PC-9 (cell line): ENCODE data around the gene PARG. TPM values are rescaled to one million over a fixed set of nuclear protein-coding genes. Genes with fewer than 3 reads are reported as not detected.
"Not testable (repeated sequence)": the region's sequence is repeated elsewhere in the genome, so short reads cannot be mapped to it uniquely, and the experiment has no call there.

Source experiments
- BruUV-seq: library from RNA; stranded (reverse); fragments of 400-500 nt; replicated peaks from 2 replicates; lab custom pipeline; 2021; lab: Mats Ljungman, UMichigan
- CTCF ChIA-PET: fragments of 300-600 bp; sonication (Branson Sonifier 250); formaldehyde crosslinking; loops from one replicate; lab custom pipeline; 2022; ENCODE audit warnings: antibody characterized with exemption; lab: Charles Lee
- POLR2A ChIA-PET: fragments of 300-600 bp; sonication (Branson Sonifier 250); formaldehyde crosslinking; loops from one replicate; lab custom pipeline; 2022; ENCODE audit warnings: antibody characterized with exemption; ENCODE audit not compliant: unreplicated experiment; lab: Charles Lee
- DNase-seq, 2 experiments: peaks; one replicate each; pipeline versions ENCODE4 v3.0.0 to v3.0.0-alpha.2; 2015 to 2022; ENCODE audit warnings: mixed read lengths in 1 of 2
- H2AFZ ChIP-seq: fragments of 200-600 bp; sonication (generic); 2 replicates; pipeline ENCODE4 v1.8.1; 2017; ENCODE audit warnings: antibody characterized with exemption
- H3F3A ChIP-seq: fragments of 200-600 bp; sonication (generic); 2 replicates; pipeline ENCODE4 v1.8.1; 2017; ENCODE audit warnings: antibody characterized with exemption, mild to moderate bottlenecking, low read depth; ENCODE audit not compliant: insufficient read depth
- H3K27ac ChIP-seq: fragments of 200-600 bp; sonication (generic); 2 replicates; pipeline ENCODE4 v1.6.1; 2016; ENCODE audit warnings: mixed run types
- H3K27me3 ChIP-seq: fragments of 200-600 bp; sonication (generic); 2 replicates; pipeline ENCODE4 v1.6.1; 2016; ENCODE audit warnings: low read depth, mixed run types; ENCODE audit not compliant: insufficient read depth
- H3K36me3 ChIP-seq: fragments of 200-600 bp; sonication (generic); 2 replicates; pipeline ENCODE4 v1.6.1; 2016; ENCODE audit warnings: low read depth, mixed run types
- H3K4me1 ChIP-seq: fragments of 200-600 bp; sonication (generic); replicated peaks from 2 replicates; pipeline ENCODE4 v1.6.1; 2016; ENCODE audit warnings: mixed run types; ENCODE audit not compliant: insufficient read depth
- H3K4me2 ChIP-seq: fragments of 200-600 bp; sonication (generic); 2 replicates; pipeline ENCODE4 v1.6.1; 2017; ENCODE audit warnings: mixed run types
- H3K4me3 ChIP-seq: fragments of 200-600 bp; sonication (generic); 2 replicates; pipeline ENCODE4 v1.6.1; 2016; ENCODE audit warnings: mixed run types
- H3K79me2 ChIP-seq: fragments of 200-600 bp; sonication (generic); 2 replicates; pipeline ENCODE4 v1.6.1; 2017; ENCODE audit warnings: low read depth, mixed run types
- H3K9me2 ChIP-seq: fragments of 200-600 bp; sonication (generic); 2 replicates; pipeline ENCODE4 v1.8.1; 2017; ENCODE audit warnings: mild to moderate bottlenecking; ENCODE audit not compliant: insufficient read depth
- H3K9me3 ChIP-seq: fragments of 200-600 bp; sonication (generic); 2 replicates; pipeline ENCODE4 v1.8.1; 2016; ENCODE audit warnings: low read depth; ENCODE audit not compliant: insufficient read depth
- H4K20me1 ChIP-seq: fragments of 200-600 bp; sonication (generic); 2 replicates; pipeline ENCODE4 v1.8.1; 2017; ENCODE audit not compliant: insufficient read depth
- intact Hi-C: fragments of 100-400 bp; cut with micrococcal nuclease; formaldehyde crosslinking; loops from one replicate; pipeline ENCODE4 v1.10.0; 2022; ENCODE audit not compliant: unreplicated experiment
- total RNA-seq: library from RNA; stranded (reverse); gene quantifications from 2 replicates; pipeline ENCODE4 v1.2.3, GENCODE V29; 2021

The PARG gene
- total RNA-seq, 1 experiment from 2014 or later, result 38.8 TPM

DNA sequence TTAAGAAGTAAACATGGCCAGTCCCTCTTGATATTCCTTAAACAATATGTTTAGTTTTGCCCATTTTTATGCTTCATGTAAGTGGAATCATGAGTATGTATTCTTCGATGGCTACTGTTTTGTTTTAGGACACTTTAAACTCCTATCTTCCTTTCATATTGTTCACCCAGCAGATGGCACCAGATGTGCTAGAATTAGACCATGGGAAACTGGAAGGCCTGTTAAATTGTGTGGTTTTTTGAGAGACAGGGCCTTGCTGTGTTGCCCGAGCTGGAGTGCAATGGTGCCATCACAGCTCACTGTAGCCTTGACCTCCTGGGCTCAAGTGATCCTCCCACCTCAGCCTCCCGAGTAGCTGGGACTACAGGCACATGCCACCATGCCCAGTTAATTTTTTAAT, 11.3 kb upstream of the PARG start:
- H2AFZ ChIP-seq, CTCF ChIA-PET, H3K9me2 ChIP-seq, DNase-seq, H3K4me1 ChIP-seq, H3K27ac ChIP-seq, H3K9me3 ChIP-seq, intact Hi-C loops, POLR2A ChIA-PET, H3K36me3 ChIP-seq, BruUV-seq, H3F3A ChIP-seq, H4K20me1 ChIP-seq, H3K4me2 ChIP-seq, H3K4me3 ChIP-seq, H3K27me3 ChIP-seq: not testable (repeated sequence)
- peaks cover 17% of the 10 kb centered on the region; the same call in 1 of the 2 replicates for H3K79me2 ChIP-seq

DNA sequence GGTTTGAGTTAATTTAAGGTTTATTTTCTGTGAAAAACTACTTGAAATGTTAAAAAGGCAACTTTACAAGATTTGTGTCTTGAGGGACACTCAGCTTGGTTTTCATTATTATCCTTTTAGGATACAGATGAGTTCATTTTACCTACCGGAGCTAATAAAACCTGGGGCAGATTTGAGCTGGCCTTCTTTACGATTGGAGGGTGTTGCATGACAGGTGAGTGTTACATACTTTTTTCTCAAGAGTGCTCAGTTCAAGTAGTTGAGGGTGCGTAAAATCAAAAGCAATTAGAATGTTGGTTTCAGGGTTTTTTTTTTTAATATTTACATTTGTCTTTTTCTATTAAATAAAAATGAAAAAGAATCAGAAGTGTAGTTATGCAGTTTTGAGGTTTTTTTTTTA, 10.2 kb upstream of the PARG start:
- H2AFZ ChIP-seq, H3K4me3 ChIP-seq, H3K4me2 ChIP-seq, H4K20me1 ChIP-seq, DNase-seq, CTCF ChIA-PET, POLR2A ChIA-PET, H3K27ac ChIP-seq, H3F3A ChIP-seq, intact Hi-C loops, H3K9me2 ChIP-seq, BruUV-seq, H3K4me1 ChIP-seq, H3K9me3 ChIP-seq, H3K27me3 ChIP-seq, H3K36me3 ChIP-seq: not testable (repeated sequence)
- peaks cover 17% of the 10 kb centered on the region; the same call in 1 of the 2 replicates for H3K79me2 ChIP-seq

DNA sequence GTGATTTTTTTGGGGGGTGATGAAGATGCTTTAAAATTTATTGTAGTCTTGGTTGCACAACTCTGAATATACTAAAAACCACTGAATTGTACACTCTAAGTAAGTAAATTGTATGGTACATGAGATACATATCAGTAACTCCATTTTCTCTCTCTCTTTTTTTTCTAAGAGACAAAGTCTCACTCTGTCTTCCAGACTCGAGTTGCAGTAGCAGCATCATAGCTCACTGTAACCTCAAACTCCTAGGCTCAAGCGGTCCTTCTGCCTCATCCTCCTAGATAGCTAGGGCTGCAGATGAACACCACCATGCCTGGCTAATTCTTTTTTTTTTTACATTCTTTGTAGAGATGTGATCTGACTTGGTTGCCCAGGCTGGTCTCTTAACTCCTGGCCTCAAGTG, 6.9 kb upstream of the PARG start:
- intact Hi-C loops, H3F3A ChIP-seq, H3K4me2 ChIP-seq, H3K27me3 ChIP-seq, H3K9me2 ChIP-seq, H4K20me1 ChIP-seq, H3K4me3 ChIP-seq, BruUV-seq, DNase-seq, H3K4me1 ChIP-seq, H3K27ac ChIP-seq, H2AFZ ChIP-seq, CTCF ChIA-PET, H3K36me3 ChIP-seq, H3K9me3 ChIP-seq, POLR2A ChIA-PET: not testable (repeated sequence)
- peaks cover 28% of the 10 kb centered on the region for H3K79me2 ChIP-seq

DNA sequence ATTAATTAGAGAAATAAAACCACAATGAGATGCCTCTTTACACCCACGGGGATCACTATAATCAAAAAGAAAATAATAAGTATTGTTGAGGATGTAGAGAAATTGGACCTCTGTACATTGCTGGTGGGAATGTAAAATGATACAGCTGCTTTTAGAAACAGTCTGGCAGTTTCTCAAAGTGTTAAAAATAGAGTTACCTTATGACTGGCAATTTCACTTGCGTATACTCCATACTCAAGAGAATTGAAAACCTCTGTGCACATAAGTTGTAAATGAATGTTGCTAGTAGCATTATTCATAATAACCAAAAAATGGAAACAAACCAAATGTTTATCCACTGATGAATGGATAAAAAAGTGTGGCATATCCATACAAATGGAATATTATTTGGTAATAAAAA, 6.3 kb upstream of the PARG start:
- H2AFZ ChIP-seq, H3K4me3 ChIP-seq, H3K9me2 ChIP-seq, H4K20me1 ChIP-seq, H3K9me3 ChIP-seq, H3F3A ChIP-seq, BruUV-seq, H3K36me3 ChIP-seq, DNase-seq, intact Hi-C loops, H3K4me2 ChIP-seq, H3K27ac ChIP-seq, POLR2A ChIA-PET, CTCF ChIA-PET, H3K27me3 ChIP-seq, H3K4me1 ChIP-seq: not testable (repeated sequence)
- peaks cover 34% of the 10 kb centered on the region for H3K79me2 ChIP-seq

DNA sequence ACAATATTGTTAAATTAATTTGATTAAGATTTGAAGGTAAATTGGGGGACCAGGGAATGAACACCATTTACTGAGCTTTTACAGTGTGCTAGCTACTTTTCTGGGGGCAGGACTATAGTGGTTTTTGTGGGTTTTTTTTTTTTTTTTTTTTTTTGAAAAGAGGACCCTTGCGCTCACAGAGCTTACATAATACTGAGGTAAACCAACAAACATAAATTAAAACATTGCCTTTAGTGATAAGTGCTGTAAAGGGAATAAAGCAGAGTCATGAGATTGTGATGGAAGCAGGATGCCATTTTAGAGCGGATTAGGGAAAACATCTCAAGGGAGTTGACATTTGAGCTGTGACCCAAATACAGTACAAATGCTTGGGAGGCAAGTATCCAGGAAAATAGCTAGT, 1.8 kb upstream of the PARG start:
- H3F3A ChIP-seq, DNase-seq, BruUV-seq, H3K9me3 ChIP-seq, H2AFZ ChIP-seq, H3K9me2 ChIP-seq, H4K20me1 ChIP-seq, H3K4me3 ChIP-seq, CTCF ChIA-PET, POLR2A ChIA-PET, intact Hi-C loops, H3K27ac ChIP-seq, H3K27me3 ChIP-seq, H3K36me3 ChIP-seq: not testable (repeated sequence)
- H3K4me1 ChIP-seq, result peaks cover 16% of the 10 kb centered on the region
- peaks cover 67% of the 10 kb centered on the region for H3K79me2 ChIP-seq
- peak overlapping the region; percentile 89 for H3K4me2 ChIP-seq

DNA sequence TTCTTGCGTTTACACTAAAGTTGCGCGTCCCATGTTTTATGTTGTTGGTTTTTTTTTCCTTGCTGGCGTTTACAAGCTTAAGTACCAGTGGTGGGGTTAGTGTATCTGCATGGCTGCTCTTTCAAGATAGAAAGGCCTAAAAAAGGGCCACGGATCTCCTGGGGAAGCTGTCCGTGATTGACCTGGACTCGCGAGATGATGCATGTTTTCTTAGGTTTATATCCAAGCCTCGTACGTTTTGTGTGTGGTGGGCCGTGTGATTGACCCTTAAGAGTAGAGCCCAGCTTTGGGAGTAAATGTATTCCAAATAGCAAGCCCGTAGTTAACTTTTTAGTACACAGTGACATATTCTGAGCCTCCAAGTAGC, 495 bp upstream of the PARG start:
- H3K4me2 ChIP-seq, result peak overlapping the region; percentile 89
- H3K9me2 ChIP-seq, H3K9me3 ChIP-seq, POLR2A ChIA-PET, H3K36me3 ChIP-seq, intact Hi-C loops, H4K20me1 ChIP-seq, H3F3A ChIP-seq, CTCF ChIA-PET, H3K27me3 ChIP-seq: not testable (repeated sequence)
- peak overlapping the region; percentile 78 for H2AFZ ChIP-seq
- peaks cover 16% of the 10 kb centered on the region for H3K4me1 ChIP-seq
- TSS peak; percentile 67 for BruUV-seq
- H3K27ac ChIP-seq, result peak overlapping the region; percentile 32
- H3K4me3 ChIP-seq, result peak overlapping the region; percentile 97
- DNase-seq, result peak in 1 of 2 experiments; percentile 34
- peaks cover 73% of the 10 kb centered on the region for H3K79me2 ChIP-seq

DNA sequence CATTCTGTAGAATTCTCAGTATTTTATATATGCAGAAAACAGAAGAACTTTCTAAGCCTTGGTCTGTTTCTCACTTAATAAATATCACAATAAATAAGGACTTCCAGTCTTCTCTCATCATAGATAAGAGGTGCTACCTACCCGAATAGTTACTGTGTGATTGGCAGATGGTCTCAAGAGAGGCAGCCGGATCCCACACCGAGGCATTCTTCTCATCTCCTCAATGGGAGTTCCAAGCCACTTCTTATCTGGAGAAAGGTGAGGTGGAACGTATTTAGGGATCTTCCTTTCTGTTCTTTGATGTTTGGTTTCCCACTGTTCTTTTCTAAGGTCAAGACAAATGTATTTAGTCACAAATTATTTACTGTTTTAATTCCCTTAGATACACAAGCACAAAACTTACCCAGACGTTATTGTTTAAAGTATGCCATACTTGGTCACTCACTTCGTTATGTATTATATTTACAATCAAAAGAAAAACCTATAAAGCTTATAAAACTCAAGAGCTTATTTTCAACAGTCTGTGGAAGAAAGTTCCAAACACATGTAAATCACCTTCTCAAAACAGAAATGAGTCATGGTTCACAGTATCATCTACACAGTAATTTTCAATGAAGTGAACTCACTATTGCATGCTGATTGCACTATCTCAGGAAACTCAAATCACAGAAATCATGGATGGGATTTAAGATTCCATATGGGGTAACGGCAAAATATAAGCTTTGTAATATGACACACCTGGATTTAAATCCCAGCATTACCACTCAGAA, 9.7 kb downstream of the PARG start:
- H3F3A ChIP-seq, H3K27ac ChIP-seq, H3K36me3 ChIP-seq, intact Hi-C loops, H3K4me1 ChIP-seq, BruUV-seq, H3K27me3 ChIP-seq, H4K20me1 ChIP-seq, POLR2A ChIA-PET, H2AFZ ChIP-seq, CTCF ChIA-PET, DNase-seq, H3K9me3 ChIP-seq, H3K9me2 ChIP-seq, H3K4me3 ChIP-seq, H3K4me2 ChIP-seq: not testable (repeated sequence)
- peaks cover 16% of the 10 kb centered on the region; the same call in 1 of the 2 replicates for H3K79me2 ChIP-seq
